ENCODE measurements around the gene AGFG2. TPM values are rescaled to one million over a fixed set of nuclear protein-coding genes. Genes with fewer than 3 reads are reported as not detected.
"Not testable (repeated sequence)": the region's sequence is repeated elsewhere in the genome, so short reads cannot be mapped to it uniquely, and the experiment has no call there.

The AGFG2 gene
- total and polyA plus RNA-seq, 4 donors = 37.2 to 48.8 (median 42.3) TPM

GRCh38 chr7:100563100-100563564 is 24.1 kb downstream of the AGFG2 start:
- Histone ChIP-seq H3K9me3 (ENCODE audit: control insufficient read depth in 4 of 4, low read length in 3 of 4) (no peaks in the 10 kb centered on the region), H3K36me3 (ENCODE audit: control insufficient read depth in 4 of 4, insufficient read depth in 3 of 4, low read depth in 1 of 4, low read length in 3 of 4) (peaks cover 10 to 25% (median 15%) of the 10 kb centered on the region in 4 donors), H3K4me1 (ENCODE audit: control insufficient read depth in 4 of 4, insufficient read depth in 4 of 4, low read length in 3 of 4) (peaks cover 30 to 86% (median 66%) of the 10 kb centered on the region in 4 donors), H3K27me3 (ENCODE audit: control insufficient read depth in 4 of 4, insufficient read depth in 4 of 4, low read length in 3 of 4) (no peaks in the 10 kb centered on the region), H3K4me3 (ENCODE audit: low read depth in 1 of 3, low read length in 3 of 3) (no peak overlapping the region), H3K27ac (ENCODE audit: low read depth in 1 of 2, low read length in 2 of 2) (no peak overlapping the region), H3K9ac (ENCODE audit: low read depth in 1 of 2, low read length in 2 of 2) (no peak overlapping the region)
- TF ChIP-seq MAX (IDR thresholded peaks at IDR 0.05) = no peak
- TF ChIP-seq ATF3 (IDR thresholded peaks at IDR 0.05) = no peak
- no peak for TF ChIP-seq NR2F2 (IDR thresholded peaks at IDR 0.05)
- no peak for TF ChIP-seq RAD21 (IDR thresholded peaks at IDR 0.05)
- no peak for TF ChIP-seq JUND (IDR thresholded peaks at IDR 0.05)
- no peak for TF ChIP-seq GABPA (IDR thresholded peaks at IDR 0.05 in 1 of 2, conservative IDR thresholded peaks at IDR 0.05 in 1 of 2)
- no peak for TF ChIP-seq CTCF (IDR thresholded peaks at IDR 0.05; ENCODE audit: low read depth, low read length, missing input control)
- TF ChIP-seq, protein P1, sequence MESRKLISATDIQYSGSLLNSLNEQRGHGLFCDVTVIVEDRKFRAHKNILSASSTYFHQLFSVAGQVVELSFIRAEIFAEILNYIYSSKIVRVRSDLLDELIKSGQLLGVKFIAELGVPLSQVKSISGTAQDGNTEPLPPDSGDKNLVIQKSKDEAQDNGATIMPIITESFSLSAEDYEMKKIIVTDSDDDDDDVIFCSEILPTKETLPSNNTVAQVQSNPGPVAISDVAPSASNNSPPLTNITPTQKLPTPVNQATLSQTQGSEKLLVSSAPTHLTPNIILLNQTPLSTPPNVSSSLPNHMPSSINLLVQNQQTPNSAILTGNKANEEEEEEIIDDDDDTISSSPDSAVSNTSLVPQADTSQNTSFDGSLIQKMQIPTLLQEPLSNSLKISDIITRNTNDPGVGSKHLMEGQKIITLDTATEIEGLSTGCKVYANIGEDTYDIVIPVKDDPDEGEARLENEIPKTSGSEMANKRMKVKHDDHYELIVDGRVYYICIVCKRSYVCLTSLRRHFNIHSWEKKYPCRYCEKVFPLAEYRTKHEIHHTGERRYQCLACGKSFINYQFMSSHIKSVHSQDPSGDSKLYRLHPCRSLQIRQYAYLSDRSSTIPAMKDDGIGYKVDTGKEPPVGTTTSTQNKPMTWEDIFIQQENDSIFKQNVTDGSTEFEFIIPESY (IDR thresholded peaks at IDR 0.05) = no peak
- DNase-seq (ENCODE audit: low spot score) = no peak
- 87% methylated on average over 8 of the region's 8 CpGs for whole genome bisulfite sequencing

GRCh38 chr7:100563809-100564400 is 24.9 kb downstream of the AGFG2 start:
- Histone ChIP-seq H3K4me3 (ENCODE audit: low read depth in 1 of 3, low read length in 3 of 3) (no peak overlapping the region), H3K9ac (ENCODE audit: low read depth in 1 of 2, low read length in 2 of 2) (no peak overlapping the region), H3K27ac (ENCODE audit: low read depth in 1 of 2, low read length in 2 of 2) (peak overlapping the region; percentile 15 to 46), H3K4me1 (ENCODE audit: control insufficient read depth in 4 of 4, insufficient read depth in 4 of 4, low read length in 3 of 4) (peaks cover 33 to 90% (median 71%) of the 10 kb centered on the region in 4 donors), H3K9me3 (ENCODE audit: control insufficient read depth in 4 of 4, low read length in 3 of 4) (no peaks in the 10 kb centered on the region), H3K36me3 (ENCODE audit: control insufficient read depth in 4 of 4, insufficient read depth in 3 of 4, low read depth in 1 of 4, low read length in 3 of 4) (peaks cover 5 to 23% (median 15%) of the 10 kb centered on the region in 4 donors), H3K27me3 (ENCODE audit: control insufficient read depth in 4 of 4, insufficient read depth in 4 of 4, low read length in 3 of 4) (no peaks in the 10 kb centered on the region)
- 51% methylated on average over 12 of the region's 12 CpGs for WGBS
- peak; percentile 90 for DNase-seq (ENCODE audit: low spot score)
- TF ChIP-seq HNF4A (conservative IDR thresholded peaks at IDR 0.05) (no peak), RAD21 (IDR thresholded peaks at IDR 0.05) (peak; percentile 79 to 83), CTCF (IDR thresholded peaks at IDR 0.05; ENCODE audit: low read depth, low read length, missing input control) (peak; percentile 94), HNF4G (IDR thresholded peaks at IDR 0.05) (no peak)

GRCh38 chr7:100564405-100564804 is 25.4 kb downstream of the AGFG2 start:
- not testable (repeated sequence) for H3K4me3 ChIP-seq (ENCODE audit: low read depth in 1 of 3, low read length in 3 of 3); H3K9me3 ChIP-seq (ENCODE audit: control insufficient read depth in 4 of 4, low read length in 3 of 4); DNase-seq (ENCODE audit: low spot score); H3K27me3 ChIP-seq (ENCODE audit: control insufficient read depth in 4 of 4, insufficient read depth in 4 of 4, low read length in 3 of 4)
- Histone ChIP-seq H3K36me3 (ENCODE audit: control insufficient read depth in 4 of 4, insufficient read depth in 3 of 4, low read depth in 1 of 4, low read length in 3 of 4) (peaks cover 2 to 22% (median 15%) of the 10 kb centered on the region in 4 donors), H3K27ac (ENCODE audit: low read depth in 1 of 2, low read length in 2 of 2) (peak overlapping the region; percentile 43 to 46), H3K4me1 (ENCODE audit: control insufficient read depth in 4 of 4, insufficient read depth in 4 of 4, low read length in 3 of 4) (peaks cover 34 to 91% (median 73%) of the 10 kb centered on the region in 4 donors), H3K9ac (ENCODE audit: low read depth in 1 of 2, low read length in 2 of 2) (peak overlapping the region in 1 of 2 donors; percentile 3)
- 78% methylated on average over 6 of the region's 6 CpGs for WGBS

Data from liver (tissue), 9 donors.